D721Med (cell line): ENCODE data around the gene SLC44A5.
"Not testable (repeated sequence)": the region's sequence is repeated elsewhere in the genome, so short reads cannot be mapped to it uniquely, and the experiment has no call there.

ENCODE experiments used
- DNase-seq: peaks from one replicate; pipeline ENCODE4 v3.0.0; 2011; ENCODE audit warnings: low spot score; ENCODE audit not compliant: insufficient read length
- FAIRE-seq: peaks from 2 replicates; lab custom pipeline; 2011; peaks lifted over from hg19 to GRCh38; lab: Jason Lieb, UNC
- CTCF ChIP-seq: IDR thresholded peaks from 2 replicates; pipeline ENCODE4 v1.5.1; 2012; ENCODE audit warnings: mild to moderate bottlenecking, control low read depth; ENCODE audit not compliant: insufficient read depth; ENCODE audit errors: missing control alignments

Gene SLC44A5

GRCh38 chr1:75257424-75257823 is 353.5 kb downstream of the SLC44A5 start:
- peak; percentile 26 for TF ChIP-seq CTCF
- no peak for FAIRE-seq
- DNase-seq = no peak

GRCh38 chr1:75250114-75250513 is 360.8 kb downstream of the SLC44A5 start:
- not testable (repeated sequence) for DNase-seq, FAIRE-seq

- FAIRE-seq (no peak), DNase-seq (no peak)
- TF ChIP-seq CTCF = no peak
These were observed 365.7 kb downstream of the SLC44A5 start for GRCh38 chr1:75245239-75245638.

- FAIRE-seq (no peak), DNase-seq (no peak)
- TF ChIP-seq CTCF = no peak
These were observed 367.8 kb downstream of the SLC44A5 start for GRCh38 chr1:75243124-75243523.

- FAIRE-seq (no peak), DNase-seq (no peak)
- no peak for TF ChIP-seq CTCF
These were observed 373.6 kb downstream of the SLC44A5 start for GRCh38 chr1:75237316-75237715.

GRCh38 chr1:75234562-75234961 is 376.4 kb downstream of the SLC44A5 start:
- FAIRE-seq = no peak
- TF ChIP-seq CTCF = no peak
- no peak for DNase-seq

GRCh38 chr1:75233302-75233929 is 377.5 kb downstream of the SLC44A5 start:
- peak; percentile 80 for FAIRE-seq

More at GRCh38 chr1:75233302-75233929, 377.5 kb downstream of the SLC44A5 start:
- peak; percentile 77 for TF ChIP-seq CTCF
- DNase-seq = no peak
